ENCODE data around the gene GAST. TPM values are rescaled to one million over a fixed set of nuclear protein-coding genes. Genes with fewer than 3 reads are reported as not detected.

The GAST gene
- total and polyA plus RNA-seq, 5 experiments from 2014 or later, result not detected

DNA sequence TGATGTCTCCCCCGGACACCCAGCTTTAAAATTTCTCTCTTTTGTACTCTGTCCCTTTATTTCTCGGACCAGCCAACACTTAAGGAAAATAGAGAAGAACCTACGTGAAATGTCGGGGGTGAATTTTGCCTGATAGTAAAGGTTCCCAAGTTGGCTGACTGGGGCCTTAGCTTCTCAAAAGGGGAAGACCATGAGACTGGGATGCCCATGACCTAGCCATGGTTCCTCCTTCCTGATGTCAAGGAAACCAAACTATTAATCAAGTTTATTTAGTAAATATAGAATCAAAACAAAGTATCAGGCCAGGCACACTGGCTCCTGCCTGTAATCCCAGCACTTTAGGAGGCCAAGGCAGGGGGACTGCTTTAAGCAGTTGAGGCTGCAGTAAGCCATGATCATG lies 25.9 kb upstream of the GAST start:
- peaks cover 0 to 27% (median 21%) of the 10 kb centered on the region in 3 donors for H3K36me3 Mint-ChIP-seq
- no peak overlapping the region for H3K4me3 Mint-ChIP-seq
- no peak for DNase-seq
- H3K4me1 Mint-ChIP-seq, result peaks cover 11 to 34% (median 30%) of the 10 kb centered on the region in 4 donors
- POLR2A ChIA-PET, result interaction anchor here (1.0 to 1.4 kb wide), 2 partner anchors 9 to 17 kb away, joined by 3 read pairs; no protein-coding TSS in a partner anchor
- ATAC-seq, result no peak
- H3K9me3 Mint-ChIP-seq, result peaks cover 0 to 2% (median 0%) of the 10 kb centered on the region in 9 donors
- H3K27me3 Mint-ChIP-seq, result no peaks in the 10 kb centered on the region
- H3K27ac Mint-ChIP-seq, result peak overlapping the region in 1 of 10 donors; percentile 61

GRCh38 chr17:41687828-41688640 lies 24.1 kb upstream of the GAST start:
- POLR2A ChIA-PET, result interaction anchor here (0.6 to 5.9 kb wide), 54 partner anchors 9 to 1796 kb away, joined by 3 to 271 read pairs (median 4); partner anchors contain the start of genes ACLY, CASC3, DHX58 and DHX8
- H3K36me3 Mint-ChIP-seq, result peaks cover 11 to 45% (median 27%) of the 10 kb centered on the region in 3 donors
- ATAC-seq, result peak; percentile 24 to 26
- H3K27me3 Mint-ChIP-seq, result no peaks in the 10 kb centered on the region
- H3K27ac Mint-ChIP-seq, result peak overlapping the region; percentile 97 to 100 (median 99)
- DNase-seq, result peak in 9 of 10 donors; percentile 43 to 93 (median 68)
- H3K4me1 Mint-ChIP-seq, result peaks cover 23 to 47% (median 44%) of the 10 kb centered on the region in 4 donors
- peaks cover 0 to 2% (median 0%) of the 10 kb centered on the region in 9 donors for H3K9me3 Mint-ChIP-seq
- peak overlapping the region; percentile 90 to 99 (median 96) for H3K4me3 Mint-ChIP-seq

DNA sequence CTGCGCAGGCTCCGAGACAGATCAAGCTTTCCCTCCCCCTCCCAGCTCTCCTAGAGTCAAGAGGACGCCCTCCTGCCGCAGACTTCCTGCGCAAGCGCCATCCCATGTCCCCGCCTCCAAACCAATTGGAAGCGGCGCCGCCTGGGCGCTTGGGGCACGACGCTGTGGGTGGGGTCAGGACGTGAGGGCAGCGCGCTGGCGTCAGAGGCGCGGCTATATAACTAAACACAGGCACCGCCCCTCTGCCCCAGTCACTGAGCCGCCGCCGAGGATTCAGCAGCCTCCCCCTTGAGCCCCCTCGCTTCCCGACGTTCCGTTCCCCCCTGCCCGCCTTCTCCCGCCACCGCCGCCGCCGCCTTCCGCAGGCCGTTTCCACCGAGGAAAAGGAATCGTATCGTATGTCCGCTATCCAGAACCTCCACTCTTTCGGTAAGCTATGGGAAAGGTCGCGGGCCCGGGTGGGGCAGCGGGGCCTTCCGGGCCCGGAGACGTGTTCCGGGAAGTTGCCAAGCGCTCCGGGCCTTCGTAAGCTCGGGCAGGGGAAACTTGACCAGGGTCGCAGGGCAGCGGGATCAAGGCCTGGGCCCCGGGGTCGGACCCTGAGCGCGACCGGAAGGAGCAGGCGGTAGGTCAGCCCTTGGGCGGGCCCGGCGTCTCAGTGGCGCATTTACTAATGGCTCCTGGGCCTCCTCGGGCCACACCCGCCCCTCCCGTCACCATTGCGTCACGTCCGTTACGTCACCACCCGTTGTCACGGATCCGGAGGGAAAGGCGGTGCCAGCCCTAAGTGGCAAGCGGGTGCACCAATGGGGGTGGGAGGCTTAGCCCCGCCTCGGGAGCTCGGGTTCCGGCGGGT lies 23.3 kb upstream of the GAST start, which contains the start of gene EIF1:
TSS of gene EIF1 (plus strand) at position 245 of the 856 bp plus-strand sequence. CDS start at position 399, 154 bp downstream.
- H3K4me1 Mint-ChIP-seq, result peaks cover 26 to 47% (median 45%) of the 10 kb centered on the region in 4 donors
- H3K36me3 Mint-ChIP-seq, result peaks cover 11 to 53% (median 27%) of the 10 kb centered on the region in 3 donors
- H3K27me3 Mint-ChIP-seq, result no peaks in the 10 kb centered on the region
- H3K4me3 Mint-ChIP-seq, result peak within 1 kb of the TSS; percentile 90 to 99 (median 96)
- H3K27ac Mint-ChIP-seq, result peak within 1 kb of the TSS; percentile 97 to 100 (median 99)
- peaks cover 0 to 2% (median 0%) of the 10 kb centered on the region in 9 donors for H3K9me3 Mint-ChIP-seq
- POLR2A ChIA-PET, result interaction anchor here (0.6 to 5.9 kb wide), 65 partner anchors 10 to 1795 kb away, joined by 3 to 271 read pairs (median 4); partner anchors contain the start of genes ACLY, CASC3, DHX58 and DHX8
- ATAC-seq (peak; percentile 68 to 75), DNase-seq (peak; percentile 96 to 100 (median 100))

DNA sequence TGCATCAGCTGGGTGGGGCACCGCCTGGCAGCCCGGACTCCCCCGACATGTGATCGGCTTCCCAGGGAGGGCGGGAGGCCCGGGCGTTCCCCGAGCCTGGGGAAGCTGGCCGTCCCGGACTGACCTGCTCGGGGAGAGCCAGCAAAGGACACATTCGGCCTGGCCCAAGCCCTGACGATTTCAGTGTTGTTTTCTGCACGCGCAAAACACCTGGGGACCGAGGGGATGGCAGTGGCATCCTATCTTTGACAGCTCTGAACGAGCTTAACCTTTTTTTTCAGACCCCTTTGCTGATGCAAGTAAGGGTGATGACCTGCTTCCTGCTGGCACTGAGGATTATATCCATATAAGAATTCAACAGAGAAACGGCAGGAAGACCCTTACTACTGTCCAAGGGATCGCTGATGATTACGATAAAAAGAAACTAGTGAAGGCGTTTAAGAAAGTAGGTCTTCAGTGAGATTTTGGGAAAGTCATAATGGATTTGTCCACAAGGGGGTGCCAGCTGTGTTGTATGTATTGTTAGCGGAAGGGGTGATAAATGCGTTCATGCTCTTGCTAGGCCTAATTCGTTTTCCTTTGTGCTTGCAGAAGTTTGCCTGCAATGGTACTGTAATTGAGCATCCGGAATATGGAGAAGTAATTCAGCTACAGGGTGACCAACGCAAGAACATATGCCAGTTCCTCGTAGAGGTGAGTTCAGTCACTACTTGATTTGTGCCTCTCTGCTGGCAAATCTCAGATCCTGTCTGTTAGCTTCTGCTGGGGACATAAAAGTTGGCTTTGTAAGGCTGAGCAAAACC lies 22.4 kb upstream of the GAST start:
- H3K36me3 Mint-ChIP-seq, result peaks cover 11 to 61% (median 29%) of the 10 kb centered on the region in 3 donors
- ATAC-seq, result no peak
- POLR2A ChIA-PET, result interaction anchor here (0.6 to 5.9 kb wide), 45 partner anchors 11 to 1794 kb away, joined by 3 to 271 read pairs (median 5); partner anchors contain the start of genes CASC3, DHX8, DNAJC7 and JUP

GRCh38 chr17:41690497-41690896 lies 21.6 kb upstream of the GAST start:
- DNase-seq (peak in 3 of 10 donors; percentile 2 to 31 (median 23)), ATAC-seq (no peak)
- H3K36me3 Mint-ChIP-seq, result peaks cover 11 to 64% (median 29%) of the 10 kb centered on the region in 3 donors
- peaks cover 26 to 49% (median 47%) of the 10 kb centered on the region in 4 donors for H3K4me1 Mint-ChIP-seq
- H3K4me3 Mint-ChIP-seq, result peak overlapping the region; percentile 51 to 99 (median 96)
- H3K9me3 Mint-ChIP-seq, result peaks cover 0 to 2% (median 0%) of the 10 kb centered on the region in 9 donors
- no peaks in the 10 kb centered on the region for H3K27me3 Mint-ChIP-seq
- POLR2A ChIA-PET, result interaction anchor here (0.6 to 5.9 kb wide), 12 partner anchors 11 to 1130 kb away, joined by 3 to 271 read pairs (median 4); partner anchors contain the start of genes JUP and P3H4
- peak overlapping the region in 9 of 10 donors; percentile 97 to 100 (median 99) for H3K27ac Mint-ChIP-seq

More for the DNA sequence above, 22.4 kb upstream of the GAST start:
- peak in 8 of 10 donors; percentile 43 to 76 (median 68) for DNase-seq
- peak overlapping the region; percentile 90 to 99 (median 96) for H3K4me3 Mint-ChIP-seq
- H3K9me3 Mint-ChIP-seq, result peaks cover 0 to 2% (median 0%) of the 10 kb centered on the region in 9 donors
- H3K27ac Mint-ChIP-seq, result peak overlapping the region; percentile 87 to 100 (median 99)
- H3K4me1 Mint-ChIP-seq, result peaks cover 26 to 49% (median 45%) of the 10 kb centered on the region in 4 donors
- no peaks in the 10 kb centered on the region for H3K27me3 Mint-ChIP-seq

DNA sequence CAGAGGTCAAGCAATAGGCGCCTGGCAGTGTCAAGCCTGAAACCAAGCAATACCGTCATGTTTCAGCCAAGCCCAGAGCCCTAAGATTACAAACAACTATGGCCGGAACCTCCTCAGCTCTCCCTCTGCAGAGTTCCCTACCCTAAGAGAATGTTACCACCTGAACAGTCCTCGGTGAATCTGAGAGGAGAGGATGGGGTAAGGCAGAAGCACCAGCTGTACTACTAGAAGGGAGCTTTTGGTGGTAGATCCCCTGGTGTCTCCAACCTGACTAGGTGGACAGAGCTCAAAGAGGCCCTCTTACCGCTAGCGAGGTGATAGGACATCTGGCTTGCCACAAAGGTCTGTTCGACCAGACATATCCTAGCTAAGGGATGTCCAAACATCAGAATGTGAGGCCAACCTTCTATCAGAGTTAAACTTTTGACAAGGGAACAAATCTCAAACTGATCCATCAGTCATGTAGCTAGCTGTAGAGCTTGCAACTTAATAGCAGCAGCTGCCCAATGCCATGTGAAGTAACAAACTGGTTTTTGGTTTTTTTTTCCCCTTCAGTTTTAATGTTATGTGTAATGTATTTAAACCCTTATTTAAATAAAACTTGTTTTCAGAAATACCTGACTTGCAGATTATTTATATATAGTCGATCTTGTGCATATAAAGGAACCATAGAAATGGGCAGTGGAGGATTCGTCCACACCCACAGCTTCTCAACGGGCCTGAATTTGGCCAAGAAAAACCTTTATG lies 20.9 kb upstream of the GAST start:
- H3K9me3 Mint-ChIP-seq, result peaks cover 0 to 2% (median 0%) of the 10 kb centered on the region in 9 donors
- peak overlapping the region in 9 of 10 donors; percentile 84 to 100 (median 99) for H3K27ac Mint-ChIP-seq
- ATAC-seq (no peak), DNase-seq (peak in 7 of 10 donors; percentile 21 to 70 (median 48))
- peaks cover 31 to 55% (median 52%) of the 10 kb centered on the region in 4 donors for H3K4me1 Mint-ChIP-seq
- peaks cover 11 to 67% (median 31%) of the 10 kb centered on the region in 3 donors for H3K36me3 Mint-ChIP-seq
- peak overlapping the region; percentile 34 to 99 (median 96) for H3K4me3 Mint-ChIP-seq
- H3K27me3 Mint-ChIP-seq, result no peaks in the 10 kb centered on the region
- POLR2A ChIA-PET, result interaction anchor here (0.6 to 5.9 kb wide), 8 partner anchors 11 to 1131 kb away, joined by 3 to 271 read pairs (median 6); partner anchors contain the start of gene P3H4

GRCh38 chr17:41692722-41693521 lies 19.2 kb upstream of the GAST start:
- Mint-ChIP-seq H3K4me1 (peaks cover 31 to 56% (median 52%) of the 10 kb centered on the region in 4 donors), H3K9me3 (peaks cover 0 to 2% (median 0%) of the 10 kb centered on the region in 9 donors), H3K27ac (peak overlapping the region in 8 of 10 donors; percentile 24 to 100 (median 67)), H3K27me3 (no peaks in the 10 kb centered on the region), H3K4me3 (peak overlapping the region in 3 of 10 donors; percentile 33 to 60 (median 52)), H3K36me3 (peaks cover 11 to 67% (median 31%) of the 10 kb centered on the region in 3 donors)
- POLR2A ChIA-PET, result interaction anchor here (0.9 to 5.9 kb wide), 4 partner anchors 9 to 93 kb away, joined by 4 to 271 read pairs (median 94); partner anchors contain the start of gene JUP
- ATAC-seq (no peak), DNase-seq (peak in 6 of 10 donors; percentile 8 to 47 (median 27))

DNA sequence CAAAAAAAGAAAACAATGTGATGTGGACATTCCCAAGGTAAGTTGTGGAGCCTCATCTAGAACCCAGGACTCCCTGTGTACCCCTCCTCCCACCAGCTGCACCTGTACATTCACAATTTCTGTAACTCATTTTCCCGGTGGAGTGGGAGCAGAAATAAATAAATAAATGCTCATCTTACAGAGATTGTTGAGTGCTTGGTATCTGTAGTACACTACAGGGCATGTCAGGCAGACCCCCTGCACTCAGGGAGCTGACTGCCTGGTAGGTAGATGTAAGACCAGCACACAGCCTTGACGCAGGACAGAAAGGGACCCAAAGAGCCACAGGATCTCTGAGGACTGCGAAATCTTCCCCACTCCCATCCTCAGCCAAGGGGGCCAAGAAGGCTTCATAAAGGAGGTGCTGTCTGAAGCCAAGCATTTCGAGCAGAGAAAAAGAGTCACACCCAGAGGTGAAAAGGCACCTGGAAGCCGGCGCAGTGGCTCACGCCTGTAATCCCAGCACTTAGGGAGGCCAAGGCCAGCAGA lies 16.9 kb upstream of the GAST start:
- ATAC-seq, result no peak
- H3K36me3 Mint-ChIP-seq, result peaks cover 11 to 51% (median 20%) of the 10 kb centered on the region in 3 donors
- H3K4me3 Mint-ChIP-seq, result no peak overlapping the region
- no peaks in the 10 kb centered on the region for H3K27me3 Mint-ChIP-seq
- peaks cover 23 to 42% (median 40%) of the 10 kb centered on the region in 4 donors for H3K4me1 Mint-ChIP-seq
- no peaks in the 10 kb centered on the region for H3K9me3 Mint-ChIP-seq
- peak in 1 of 10 donors; percentile 9 for DNase-seq
- POLR2A ChIA-PET, result interaction anchor here (1.4 to 1.5 kb wide), 2 partner anchors 10 to 16 kb away, joined by 3 to 9 read pairs; no protein-coding TSS in a partner anchor
- H3K27ac Mint-ChIP-seq, result no peak overlapping the region

DNA sequence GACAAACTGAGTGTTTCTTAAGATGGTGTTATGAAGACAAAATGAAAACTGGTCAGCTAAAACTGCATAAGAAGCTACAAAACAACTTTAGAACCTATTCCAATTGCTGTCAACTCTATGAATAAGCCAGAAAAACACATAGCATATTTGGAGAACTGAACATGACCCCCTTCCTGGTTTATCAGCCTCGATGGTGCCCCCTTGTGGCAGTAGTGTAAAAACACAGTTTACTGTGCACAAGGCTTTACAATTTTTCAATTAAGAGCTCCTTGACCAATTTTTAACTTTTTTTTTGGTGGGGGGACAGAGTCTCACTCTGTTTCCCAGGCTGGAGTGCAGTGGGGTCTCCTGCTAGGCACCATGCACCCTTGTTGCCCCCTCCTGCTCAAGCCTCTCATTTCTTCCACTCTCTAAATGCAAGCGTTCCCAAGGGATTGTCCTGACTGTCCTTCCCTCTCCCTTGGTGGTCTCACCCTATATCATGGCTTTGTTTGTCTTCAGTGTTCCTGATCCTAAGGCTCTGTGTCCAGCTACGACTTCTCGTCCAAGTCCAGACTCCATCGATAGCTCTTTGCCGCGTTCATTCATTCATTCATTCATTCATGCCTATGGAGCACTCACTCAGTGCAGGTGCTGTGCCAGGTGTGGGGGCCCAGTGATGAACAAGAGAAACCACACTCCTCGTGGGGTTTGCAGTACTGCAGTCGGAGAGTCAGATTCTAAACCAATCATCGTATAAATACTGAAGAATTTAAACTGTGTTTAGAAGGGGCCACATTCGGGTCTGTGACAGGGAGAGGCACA lies 16.0 kb upstream of the GAST start:
- Mint-ChIP-seq H3K27me3 (no peaks in the 10 kb centered on the region), H3K27ac (peak overlapping the region in 9 of 10 donors; percentile 31 to 91 (median 58)), H3K4me1 (peaks cover 23 to 33% (median 31%) of the 10 kb centered on the region in 4 donors), H3K9me3 (no peaks in the 10 kb centered on the region), H3K36me3 (peaks cover 11 to 41% (median 11%) of the 10 kb centered on the region in 3 donors), H3K4me3 (peak overlapping the region in 1 of 10 donors; percentile 3)
- ATAC-seq, result peak; percentile 18 to 32
- DNase-seq, result peak; percentile 59 to 90 (median 76)
- POLR2A ChIA-PET, result interaction anchor here (0.9 to 1.5 kb wide), 2 partner anchors 17 to 19 kb away, joined by 3 to 9 read pairs; no protein-coding TSS in a partner anchor

Data from naive thymus-derived CD8-positive, alpha-beta T cell (primary cell).